SK-N-SH (cell line): ENCODE measurements around the gene SNX22. TPM values are rescaled to one million over a fixed set of nuclear protein-coding genes. Genes with fewer than 3 reads are reported as not detected.

Experiments
- CTCF ChIA-PET: fragments of 300-600, 350-600 bp; formaldehyde crosslinking; extraction: SDS; loops from one replicate; lab custom pipeline; 2021; lab: Yijun Ruan, JAX
- POLR2A ChIA-PET: fragments of 350-600 bp; sonication (Branson Sonifier 250); formaldehyde crosslinking; extraction: SDS; loops from one replicate; lab custom pipeline; 2020; ENCODE audit warnings: antibody characterized with exemption, inconsistent platforms; lab: Yijun Ruan, JAX
- DNase-seq: peaks from one replicate; pipeline ENCODE4 v3.0.0; 2012
- H2AFZ ChIP-seq: fragments of 200-600 bp; sonication (generic); 2 replicates; pipeline ENCODE4 v1.8.1; 2016; ENCODE audit warnings: antibody characterized with exemption, mild to moderate bottlenecking, low read depth
- H3F3A ChIP-seq: fragments of 200-600 bp; sonication (generic); replicated peaks from 2 replicates; pipeline ENCODE3; 2016; ENCODE audit warnings: antibody characterized with exemption, mild to moderate bottlenecking; ENCODE audit not compliant: insufficient read depth
- H3K27ac ChIP-seq, 2 experiments: fragments of 200-500 bp in 1 of 2; fragments of 200-600 bp in 1 of 2; sonication (Bioruptor generic) in 1 of 2; sonication (generic), shearing (Covaris generic) in 1 of 2; 2 replicates each; pipeline versions ENCODE4 v1.5.1 to v1.6.1; 2014 to 2016; ENCODE audit warnings: low read depth in 2 of 2, inconsistent platforms in 1 of 2, low read length in 1 of 2, mild to moderate bottlenecking in 1 of 2, mixed read lengths in 1 of 2
- H3K27me3 ChIP-seq: fragments of 200-600 bp; sonication (generic), shearing (Covaris generic); 2 replicates; pipeline ENCODE4 v1.6.1; 2016; ENCODE audit warnings: mixed run types; ENCODE audit not compliant: insufficient read depth
- H3K36me3 ChIP-seq, 2 experiments: fragments of 200-500 bp in 1 of 2; fragments of 200-600 bp in 1 of 2; sonication (Bioruptor generic) in 1 of 2; sonication (generic) in 1 of 2; replicated peaks in 1 of 2; 2 replicates each; pipeline versions ENCODE3 to v1.5.1; 2014 to 2016; ENCODE audit warnings: low read length in 1 of 2, mild to moderate bottlenecking in 1 of 2; ENCODE audit not compliant: insufficient read depth in 2 of 2, control insufficient read depth in 1 of 2
- H3K4me1 ChIP-seq, 2 experiments: fragments of 200-500 bp in 1 of 2; fragments of 200-600 bp in 1 of 2; sonication (Bioruptor generic) in 1 of 2; sonication (generic), shearing (Covaris generic) in 1 of 2; 2 replicates each; pipeline versions ENCODE4 v1.5.1 to v1.6.1; 2014 to 2016; ENCODE audit warnings: low read depth in 1 of 2, low read length in 1 of 2, mixed run types in 1 of 2; ENCODE audit not compliant: insufficient read depth in 2 of 2, control insufficient read depth in 1 of 2
- H3K4me2 ChIP-seq: fragments of 200-600 bp; sonication (generic), shearing (Covaris generic); 2 replicates; pipeline ENCODE4 v1.6.1; 2017; ENCODE audit warnings: mixed run types
- H3K4me3 ChIP-seq, 2 experiments: fragments of 200-500 bp in 1 of 2; fragments of 200-600 bp in 1 of 2; sonication (Bioruptor generic) in 1 of 2; sonication (generic), shearing (Covaris generic) in 1 of 2; 2 replicates each; pipeline versions ENCODE4 v1.5.1 to v1.8.1; 2014 to 2016; ENCODE audit warnings: low read depth in 2 of 2, inconsistent platforms in 1 of 2, low read length in 1 of 2, mild to moderate bottlenecking in 1 of 2, mixed read lengths in 1 of 2, moderate library complexity in 1 of 2
- H3K79me2 ChIP-seq: fragments of 200-600 bp; sonication (generic); 2 replicates; pipeline ENCODE4 v1.8.1; 2017; ENCODE audit warnings: mild to moderate bottlenecking; ENCODE audit not compliant: insufficient read depth
- H3K9ac ChIP-seq: fragments of 200-600 bp; sonication (generic); 2 replicates; pipeline ENCODE4 v1.6.1; 2017; ENCODE audit warnings: mixed run types
- H3K9me2 ChIP-seq: fragments of 200-600 bp; sonication (generic); 2 replicates; pipeline ENCODE4 v1.6.1; 2017; ENCODE audit warnings: mixed run types
- H3K9me3 ChIP-seq: fragments of 200-600 bp; sonication (generic); 2 replicates; pipeline ENCODE4 v1.6.1; 2017; ENCODE audit warnings: mixed run types, mild to moderate bottlenecking, moderate library complexity
- H4K20me1 ChIP-seq: fragments of 200-600 bp; sonication (generic); 2 replicates; pipeline ENCODE4 v1.6.1; 2017; ENCODE audit warnings: mild to moderate bottlenecking, mixed run types; ENCODE audit not compliant: insufficient read depth
- CTCF ChIP-seq: fragments of 200-600 bp; sonication (generic); IDR thresholded peaks from 2 replicates; pipeline ENCODE4 v1.6.1; 2017; ENCODE audit warnings: antibody characterized with exemption, mild to moderate bottlenecking, moderate library complexity
- EZH2phosphoT487 ChIP-seq: fragments of 200-600 bp; sonication (generic); IDR thresholded peaks from 2 replicates; pipeline ENCODE4 v1.6.1; 2017; ENCODE audit warnings: low read depth, mixed run types, mild to moderate bottlenecking, antibody characterized with exemption, moderate library complexity, borderline replicate concordance
- FOXJ3 ChIP-seq: sonication (generic); formaldehyde crosslinking; IDR thresholded peaks from 2 replicates; pipeline ENCODE4 v1.5.1; 2020; ENCODE audit warnings: mild to moderate bottlenecking, missing genetic modification reagents
- GABPA ChIP-seq: IDR thresholded peaks from 2 replicates; pipeline ENCODE4 v1.4.0; 2012; ENCODE audit warnings: low read depth, mild to moderate bottlenecking
- JUND ChIP-seq: IDR thresholded peaks from 2 replicates; pipeline ENCODE4 v1.4.0; 2012
- MEF2A ChIP-seq: IDR thresholded peaks from 2 replicates; pipeline ENCODE4 v1.4.0; 2012; ENCODE audit warnings: low read depth, borderline replicate concordance
- POLR2AphosphoS5 ChIP-seq: IDR thresholded peaks from 2 replicates; pipeline ENCODE4 v1.6.1; 2012; ENCODE audit warnings: low read depth, low read length
- RAD21 ChIP-seq: IDR thresholded peaks from 2 replicates; pipeline ENCODE4 v1.6.1; 2012; ENCODE audit warnings: mild to moderate bottlenecking, low read length
- RCOR1 ChIP-seq: fragments of 150-350 bp; IDR thresholded peaks from 2 replicates; pipeline ENCODE4 v1.6.1; 2017; ENCODE audit warnings: antibody characterized with exemption, low read length
- TAF1 ChIP-seq: IDR thresholded peaks from 2 replicates; pipeline ENCODE4 v1.6.1; 2012; ENCODE audit warnings: low read depth, mild to moderate bottlenecking, low read length, moderate library complexity, borderline replicate concordance
- USF1 ChIP-seq: IDR thresholded peaks from 2 replicates; pipeline ENCODE4 v1.4.0; 2012; ENCODE audit warnings: low read depth, borderline replicate concordance
- YY1 ChIP-seq: IDR thresholded peaks from 2 replicates; pipeline ENCODE4 v1.4.0; 2012; ENCODE audit warnings: low read depth, mild to moderate bottlenecking
- WGBS: methylation state at CpG from one replicate; pipeline ENCODE4 v1.1.6; 2017; ENCODE audit warnings: low lambda C conversion rate; 5-methylcytosine and 5-hydroxymethylcytosine counted together
- polyA plus RNA-seq, 3 experiments: library from polyadenylated mRNA; depleted of rRNA; stranded (reverse); fragments of >200 nt; gene quantifications; 2 replicates each; pipeline ENCODE4 v1.2.3, GENCODE V29; 2012

The SNX22 gene
- polyA plus RNA-seq, 1 of the 3 experiments (the other 2 are of a cell fraction) = 0.94 TPM

- peak overlapping the region; percentile 71 to 85 for H3K4me3 ChIP-seq
- H3K36me3 ChIP-seq = peaks cover 15 to 30% of the 10 kb centered on the region in 2 experiments
- H3F3A ChIP-seq = peaks cover 27% of the 10 kb centered on the region
- no peak for DNase-seq
- 73% methylated on average over 14 of the region's 14 CpGs for WGBS
- no peaks in the 10 kb centered on the region for H3K9me2 ChIP-seq
- no peaks in the 10 kb centered on the region for H3K9me3 ChIP-seq
- TF ChIP-seq EZH2phosphoT487 = no peak
- TF ChIP-seq RAD21 = no peak
- TF ChIP-seq GABPA = no peak
- TF ChIP-seq FOXJ3 (CRISPR knock-in tag) = no peak
- no peak for TF ChIP-seq CTCF
- TF ChIP-seq MEF2A = no peak
- no peaks in the 10 kb centered on the region for H3K27me3 ChIP-seq
- peak overlapping the region; percentile 84 for H2AFZ ChIP-seq
- peak overlapping the region; percentile 70 to 81; a peak in 3 of 4 replicates for H3K27ac ChIP-seq
- peaks cover 34% of the 10 kb centered on the region for H3K79me2 ChIP-seq
- peaks cover 22 to 23% of the 10 kb centered on the region in 2 experiments; a peak in 3 of 4 replicates for H3K4me1 ChIP-seq
- peak overlapping the region; percentile 67 for H3K4me2 ChIP-seq
- H3K9ac ChIP-seq = peak overlapping the region; percentile 44; the same call in 1 of the 2 replicates
- ChIA-PET POLR2A (interaction anchor here (1.1 to 2.6 kb wide), 4 partner anchors 11 to 224 kb away, joined by 4 to 24 read pairs (median 14); partner anchors contain the start of genes CIAO2A, SNX22 and TRIP4), CTCF (interaction anchor here (0.6 to 4.1 kb wide), 19 partner anchors 11 to 518 kb away, joined by 3 to 42 read pairs (median 4); partner anchors contain the start of genes CSNK1G1, SNX22 and TRIP4)
- peaks cover 23% of the 10 kb centered on the region for H4K20me1 ChIP-seq
Measured at GRCh38 chr15:64163659-64164362, 12.3 kb downstream of the SNX22 start.

GRCh38 chr15:64164436-64164835 lies 12.9 kb downstream of the SNX22 start:
- H3K9me2 ChIP-seq = no peaks in the 10 kb centered on the region
- H3K36me3 ChIP-seq = peaks cover 10 to 25% of the 10 kb centered on the region in 2 experiments
- H3K27ac ChIP-seq = no peak overlapping the region
- ChIA-PET CTCF (interaction anchor here (1.3 to 4.1 kb wide), 4 partner anchors 12 to 517 kb away, joined by 4 to 42 read pairs (median 13); partner anchors contain the start of gene SNX22), POLR2A (no interaction called here)
- H3K4me1 ChIP-seq = peaks cover 21 to 23% of the 10 kb centered on the region in 2 experiments; a peak in 3 of 4 replicates
- H3K9me3 ChIP-seq = no peaks in the 10 kb centered on the region
- peaks cover 19% of the 10 kb centered on the region; the same call in 1 of the 2 replicates for H4K20me1 ChIP-seq
- H3K9ac ChIP-seq = no peak overlapping the region
- TF ChIP-seq USF1 (no peak), YY1 (no peak), POLR2AphosphoS5 (no peak), JUND (no peak), RCOR1 (no peak), TAF1 (no peak), EZH2phosphoT487 (no peak), FOXJ3 (CRISPR knock-in tag) (no peak)
- no peak overlapping the region for H2AFZ ChIP-seq
- peaks cover 27% of the 10 kb centered on the region for H3F3A ChIP-seq
- DNase-seq = no peak
- no peaks in the 10 kb centered on the region for H3K27me3 ChIP-seq
- 98% methylated on average over 4 of the region's 4 CpGs for WGBS
- H3K4me2 ChIP-seq = no peak overlapping the region
- no peak overlapping the region for H3K4me3 ChIP-seq
- H3K79me2 ChIP-seq = peaks cover 33% of the 10 kb centered on the region
